Uterus (tissue), 4 donors: ENCODE data around the gene PRSS12. TPM values are rescaled to one million over a fixed set of nuclear protein-coding genes. Genes with fewer than 3 reads are reported as not detected.

ENCODE experiments used
- DNase-seq, 2 donors: peaks; one replicate each; pipeline ENCODE4 v3.0.0-alpha.2; 2019 to 2020
- H3K27ac ChIP-seq, 2 donors: fragments of 200-600 bp; sonication (generic); 1 replicate in 1 of 2; 2 replicates in 1 of 2; pipeline ENCODE4 v1.5.1; 2016 to 2018
- H3K27me3 ChIP-seq, 2 donors: fragments of 200-600 bp; sonication (generic); one replicate each; pipeline ENCODE4 v1.5.1; 2018 to 2019; ENCODE audit warnings: control low read depth in 1 of 2
- H3K36me3 ChIP-seq, 2 donors: fragments of 200-600 bp; sonication (generic); one replicate each; pipeline ENCODE4 v1.5.1; 2019; ENCODE audit warnings: control low read depth in 1 of 2
- H3K4me1 ChIP-seq, 2 donors: fragments of 200-600 bp; sonication (generic); one replicate each; pipeline ENCODE4 v1.5.1; 2018 to 2019; ENCODE audit warnings: control low read depth in 1 of 2
- H3K4me3 ChIP-seq, 2 donors: fragments of 200-600 bp; sonication (generic); 1 replicate in 1 of 2; 2 replicates in 1 of 2; pipeline ENCODE4 v1.5.1; 2018 to 2019; ENCODE audit warnings: mild to moderate bottlenecking in 1 of 2
- H3K9me3 ChIP-seq, 2 donors: fragments of 200-600 bp; sonication (generic); one replicate each; pipeline ENCODE4 v1.5.1; 2019; ENCODE audit warnings: control low read depth in 1 of 2
- POLR2A ChIP-seq, 2 donors: fragments of 450-650 bp; IDR thresholded peaks; one replicate each; pipeline ENCODE4 v1.6.1; 2016; ENCODE audit warnings: antibody characterized with exemption in 2 of 2, mild to moderate bottlenecking in 1 of 2, moderate library complexity in 1 of 2
- intact Hi-C: fragments of 100-400 bp; cut with DNase I; formaldehyde crosslinking; loops from one replicate; pipeline ENCODE4 v1.15.1; 2023; ENCODE audit warnings: low total_unique reads
- total RNA-seq, 4 donors: library from RNA; depleted of rRNA in 3 of 4; stranded (reverse); fragments of >200 nt in 3 of 4; gene quantifications; one replicate each; pipeline versions ENCODE4 v1.1.0 to v1.2.4, GENCODE V29; 2014 to 2023
- TF ChIP-seq, protein P1 (sequence below), 4 experiments: fragments of 200-600 bp in 2 of 4; fragments of 450-650 bp in 2 of 4; sonication (generic) in 2 of 4; IDR thresholded peaks; one replicate each; pipeline ENCODE4 v1.5.1; 2016 to 2019; ENCODE audit warnings: antibody characterized with exemption in 4 of 4, mild to moderate bottlenecking in 2 of 4, moderate library complexity in 1 of 4
- donor health status: DM: yes; HTN: yes; CAD: no.

PRSS12 gene
- total RNA-seq, 4 donors from 2014 or later = 0.15 to 52.1 (median 7.2) TPM

GRCh38 chr4:118351851-118352827 lies 664 bp downstream of the PRSS12 start:
- no peak overlapping the region for H3K27ac ChIP-seq
- TF ChIP-seq, protein P1, sequence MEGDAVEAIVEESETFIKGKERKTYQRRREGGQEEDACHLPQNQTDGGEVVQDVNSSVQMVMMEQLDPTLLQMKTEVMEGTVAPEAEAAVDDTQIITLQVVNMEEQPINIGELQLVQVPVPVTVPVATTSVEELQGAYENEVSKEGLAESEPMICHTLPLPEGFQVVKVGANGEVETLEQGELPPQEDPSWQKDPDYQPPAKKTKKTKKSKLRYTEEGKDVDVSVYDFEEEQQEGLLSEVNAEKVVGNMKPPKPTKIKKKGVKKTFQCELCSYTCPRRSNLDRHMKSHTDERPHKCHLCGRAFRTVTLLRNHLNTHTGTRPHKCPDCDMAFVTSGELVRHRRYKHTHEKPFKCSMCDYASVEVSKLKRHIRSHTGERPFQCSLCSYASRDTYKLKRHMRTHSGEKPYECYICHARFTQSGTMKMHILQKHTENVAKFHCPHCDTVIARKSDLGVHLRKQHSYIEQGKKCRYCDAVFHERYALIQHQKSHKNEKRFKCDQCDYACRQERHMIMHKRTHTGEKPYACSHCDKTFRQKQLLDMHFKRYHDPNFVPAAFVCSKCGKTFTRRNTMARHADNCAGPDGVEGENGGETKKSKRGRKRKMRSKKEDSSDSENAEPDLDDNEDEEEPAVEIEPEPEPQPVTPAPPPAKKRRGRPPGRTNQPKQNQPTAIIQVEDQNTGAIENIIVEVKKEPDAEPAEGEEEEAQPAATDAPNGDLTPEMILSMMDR (IDR thresholded peaks at IDR 0.05) = no peak
- no peak for TF ChIP-seq POLR2A (IDR thresholded peaks at IDR 0.05)

GRCh38 chr4:118350961-118351360 lies 1.8 kb downstream of the PRSS12 start:
- TF ChIP-seq, protein P1 (IDR thresholded peaks at IDR 0.05) = no peak
- TF ChIP-seq POLR2A (IDR thresholded peaks at IDR 0.05) = no peak
- intact Hi-C loops = no loop called here

More at GRCh38 chr4:118351851-118352827, 664 bp downstream of the PRSS12 start:
- peaks cover 0 to 9% of the 10 kb centered on the region in 2 donors for H3K4me1 ChIP-seq
- DNase-seq = no peak
- intact Hi-C loops = no loop called here
- no peaks in the 10 kb centered on the region for H3K36me3 ChIP-seq
- peaks cover 6 to 23% of the 10 kb centered on the region in 2 donors for H3K27me3 ChIP-seq
- H3K9me3 ChIP-seq = no peaks in the 10 kb centered on the region
- peak overlapping the region in 1 of 2 donors; percentile 38 for H3K4me3 ChIP-seq

DNA sequence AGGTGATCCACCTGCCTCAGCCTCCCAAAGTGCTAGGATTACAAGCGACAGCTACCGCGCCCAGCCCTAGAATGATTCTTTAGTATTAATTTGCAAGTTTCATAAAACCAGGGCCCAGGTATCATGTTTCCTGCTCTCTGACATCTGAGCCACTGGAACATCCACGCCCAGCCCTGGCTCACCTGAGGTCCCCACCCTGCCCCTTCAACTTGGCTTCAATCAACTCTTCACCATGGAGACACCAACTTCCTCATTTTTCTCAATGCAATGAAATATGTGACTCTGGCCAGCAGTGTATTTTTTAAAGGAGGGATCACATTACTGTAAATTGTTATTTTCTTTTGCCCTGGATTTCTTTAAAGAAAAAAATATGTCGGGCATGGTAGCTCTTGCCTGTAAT lies 3.9 kb downstream of the PRSS12 start:
- Histone ChIP-seq H3K9me3 (no peaks in the 10 kb centered on the region), H3K4me1 (peaks cover 0 to 9% of the 10 kb centered on the region in 2 donors), H3K27ac (no peak overlapping the region), H3K4me3 (no peak overlapping the region), H3K36me3 (no peaks in the 10 kb centered on the region), H3K27me3 (peaks cover 6 to 12% of the 10 kb centered on the region in 2 donors)
- TF ChIP-seq, protein P1 (IDR thresholded peaks at IDR 0.05) = no peak
- TF ChIP-seq POLR2A (IDR thresholded peaks at IDR 0.05) = no peak
- DNase-seq = no peak
- intact Hi-C loops = no loop called here

More at GRCh38 chr4:118350961-118351360, 1.8 kb downstream of the PRSS12 start:
- Histone ChIP-seq H3K4me3 (no peak overlapping the region), H3K9me3 (no peaks in the 10 kb centered on the region), H3K4me1 (peaks cover 0 to 9% of the 10 kb centered on the region in 2 donors), H3K27me3 (peaks cover 6 to 23% of the 10 kb centered on the region in 2 donors), H3K36me3 (no peaks in the 10 kb centered on the region), H3K27ac (no peak overlapping the region)
- DNase-seq = no peak

DNA sequence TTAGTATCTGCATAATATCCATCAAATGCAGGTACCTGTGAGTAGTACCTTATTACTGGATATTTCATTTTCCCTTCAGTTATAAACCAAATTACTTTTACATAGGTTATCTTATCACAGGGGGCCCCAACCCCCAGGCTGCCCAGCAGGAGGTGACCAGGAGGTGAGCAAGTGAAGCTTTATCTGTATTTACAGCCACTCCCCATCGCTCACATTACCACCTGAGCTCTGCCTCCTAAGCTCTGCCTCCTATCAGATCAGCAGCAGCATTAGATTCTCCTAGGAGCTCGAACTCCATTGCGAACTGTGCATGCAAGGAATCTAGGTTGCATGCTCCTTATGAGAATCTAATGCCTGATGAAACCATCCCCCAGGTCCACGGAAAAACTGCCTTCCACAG lies 6.3 kb downstream of the PRSS12 start:
- H3K36me3 ChIP-seq = no peaks in the 10 kb centered on the region
- no peaks in the 10 kb centered on the region for H3K4me1 ChIP-seq
- TF ChIP-seq, protein P1 (IDR thresholded peaks at IDR 0.05) = no peak
- TF ChIP-seq POLR2A (IDR thresholded peaks at IDR 0.05) = no peak
- no peaks in the 10 kb centered on the region for H3K9me3 ChIP-seq
- no peak overlapping the region for H3K27ac ChIP-seq
- H3K27me3 ChIP-seq = peaks cover 0 to 4% of the 10 kb centered on the region in 2 donors
- intact Hi-C loops = no loop called here
- no peak overlapping the region for H3K4me3 ChIP-seq
- no peak for DNase-seq

- Histone ChIP-seq H3K27me3 (no peaks in the 10 kb centered on the region), H3K27ac (no peak overlapping the region), H3K4me3 (no peak overlapping the region), H3K36me3 (no peaks in the 10 kb centered on the region), H3K9me3 (no peaks in the 10 kb centered on the region), H3K4me1 (no peaks in the 10 kb centered on the region)
- DNase-seq = no peak
- no peak for TF ChIP-seq POLR2A (IDR thresholded peaks at IDR 0.05)
- TF ChIP-seq, protein P1 (IDR thresholded peaks at IDR 0.05) = no peak
- intact Hi-C loops = no loop called here
These were observed 7.0 kb downstream of the PRSS12 start for GRCh38 chr4:118345813-118346212.
